Stimulated activated CD4-positive, alpha-beta T cell treated with anti-CD3 and anti-CD28 coated beads, Interleukin-2, amount 100 ng/mL, for 24 hours (primary cell): ENCODE measurements around the gene CMSS1.

Experiments
- DNase-seq, 2 donors: peaks; one replicate each; pipeline ENCODE4 v3.0.0-alpha.2; 2020

The CMSS1 gene

DNA sequence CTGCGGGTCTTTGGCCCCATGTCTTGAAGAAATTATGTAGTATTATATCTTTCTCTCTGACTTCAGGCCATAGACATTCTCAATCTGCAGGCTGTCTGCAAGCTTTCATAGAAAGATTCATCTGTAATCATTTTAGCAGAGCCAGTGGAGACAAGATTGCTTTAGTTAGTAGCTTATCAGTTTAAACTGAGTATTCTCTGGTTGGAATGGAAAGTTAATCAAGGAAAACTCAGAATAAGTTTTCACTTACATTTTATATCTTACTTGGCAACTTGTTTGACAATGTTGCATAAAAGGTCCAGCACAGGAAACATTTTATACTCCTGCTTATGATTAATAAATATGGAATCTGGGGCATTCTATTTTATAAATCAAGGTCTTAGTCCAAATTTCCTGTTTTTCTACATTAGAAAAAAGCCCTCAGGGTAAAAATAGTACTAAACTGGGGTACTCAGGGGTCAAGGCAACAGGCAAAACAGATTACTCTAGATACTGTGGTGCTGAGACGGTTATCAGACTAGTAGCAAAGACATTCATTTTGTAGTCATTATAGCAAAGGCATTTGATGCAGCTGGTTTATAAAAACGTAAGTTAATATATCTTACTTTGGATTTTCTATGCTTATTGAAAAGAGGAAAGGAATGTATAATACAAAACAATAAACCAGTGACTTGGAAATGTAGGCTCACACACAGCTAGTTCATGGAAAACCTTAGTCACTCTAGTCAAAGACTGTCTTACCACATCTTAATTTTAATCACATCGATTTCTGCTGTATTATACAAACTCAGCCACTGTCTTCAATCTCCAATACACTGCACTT lies 341.9 kb downstream of the CMSS1 start:
- no peak for DNase-seq

- DNase-seq: no peak
Observed at GRCh38 chr3:100160521-100160920, 342.9 kb downstream of the CMSS1 start.

GRCh38 chr3:100163787-100164186 lies 346.1 kb downstream of the CMSS1 start:
- no peak for DNase-seq

DNA sequence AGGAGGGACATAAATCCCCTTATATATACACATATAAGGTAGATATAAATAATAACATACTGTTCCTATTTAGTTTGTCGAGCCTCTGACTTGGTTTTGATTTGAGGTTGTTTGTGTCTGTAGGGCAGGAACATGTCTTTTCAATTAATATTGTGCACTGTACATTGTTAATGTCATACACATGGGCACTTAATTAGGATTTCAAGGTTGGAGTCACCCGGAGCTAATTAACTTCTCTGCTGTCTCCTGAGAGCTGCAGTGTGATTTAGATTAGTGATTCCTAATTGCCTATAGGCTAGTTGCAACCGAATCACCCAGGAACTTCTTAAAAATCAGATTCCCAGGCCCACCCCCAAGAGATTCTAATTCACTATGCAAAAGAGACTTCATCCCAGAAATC lies 347.1 kb downstream of the CMSS1 start:
- no peak for DNase-seq

DNA sequence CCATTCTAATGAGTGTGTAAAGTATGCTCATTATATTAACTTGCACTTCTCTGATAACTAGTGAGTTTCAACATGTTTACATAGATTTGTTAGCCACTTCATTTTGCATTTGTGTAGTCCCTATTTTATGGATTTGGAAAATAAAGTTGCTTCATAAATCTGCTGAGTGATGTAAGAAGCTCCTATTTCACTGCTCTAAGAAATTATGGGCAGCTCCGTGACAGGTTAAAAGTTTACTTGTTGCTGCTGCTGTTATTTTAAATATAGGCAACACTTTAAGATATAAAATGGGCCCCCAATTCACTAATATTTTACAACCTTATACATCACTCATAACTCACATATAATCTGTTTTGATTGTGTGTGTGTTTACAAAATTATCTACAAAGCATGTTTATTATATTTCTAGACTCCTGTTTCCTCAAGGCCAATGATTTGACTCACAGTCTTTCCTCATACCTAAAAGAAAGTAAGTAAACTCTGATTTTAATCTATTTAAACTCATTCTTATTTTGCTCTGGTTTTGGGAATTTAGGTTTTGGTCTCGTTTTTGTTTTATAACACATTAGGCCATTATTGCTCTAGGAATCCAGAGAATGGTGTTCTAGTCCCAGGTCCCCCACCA lies 348.4 kb downstream of the CMSS1 start:
- DNase-seq: no peak

- no peak for DNase-seq
Observed at GRCh38 chr3:100169201-100169920, 351.7 kb downstream of the CMSS1 start.

DNA sequence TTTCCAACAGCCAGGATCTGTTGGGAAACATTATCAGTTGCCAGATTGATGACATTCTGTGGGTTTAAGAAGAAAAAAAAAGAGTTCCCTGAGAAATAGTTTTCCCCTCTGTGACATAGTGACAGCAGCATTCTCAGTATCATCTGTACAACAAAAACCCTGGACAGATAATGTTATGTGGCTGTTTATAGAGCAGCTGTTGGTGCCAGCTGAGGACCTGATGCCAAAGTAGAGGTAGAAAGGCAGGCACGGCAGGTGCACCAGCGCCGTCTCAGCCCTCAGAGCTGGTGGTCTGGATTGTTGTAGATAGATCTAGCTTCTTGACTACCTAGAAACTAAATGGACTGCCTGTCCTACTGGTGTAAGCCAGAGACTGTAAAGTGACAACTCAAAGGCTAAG lies 352.8 kb downstream of the CMSS1 start:
- DNase-seq: no peak

- no peak for DNase-seq
Observed at GRCh38 chr3:100171211-100171914, 353.7 kb downstream of the CMSS1 start.

- DNase-seq: no peak
Observed at GRCh38 chr3:100173961-100174360, 356.3 kb downstream of the CMSS1 start.

GRCh38 chr3:100175637-100176280 lies 358.1 kb downstream of the CMSS1 start:
- DNase-seq: no peak

DNA sequence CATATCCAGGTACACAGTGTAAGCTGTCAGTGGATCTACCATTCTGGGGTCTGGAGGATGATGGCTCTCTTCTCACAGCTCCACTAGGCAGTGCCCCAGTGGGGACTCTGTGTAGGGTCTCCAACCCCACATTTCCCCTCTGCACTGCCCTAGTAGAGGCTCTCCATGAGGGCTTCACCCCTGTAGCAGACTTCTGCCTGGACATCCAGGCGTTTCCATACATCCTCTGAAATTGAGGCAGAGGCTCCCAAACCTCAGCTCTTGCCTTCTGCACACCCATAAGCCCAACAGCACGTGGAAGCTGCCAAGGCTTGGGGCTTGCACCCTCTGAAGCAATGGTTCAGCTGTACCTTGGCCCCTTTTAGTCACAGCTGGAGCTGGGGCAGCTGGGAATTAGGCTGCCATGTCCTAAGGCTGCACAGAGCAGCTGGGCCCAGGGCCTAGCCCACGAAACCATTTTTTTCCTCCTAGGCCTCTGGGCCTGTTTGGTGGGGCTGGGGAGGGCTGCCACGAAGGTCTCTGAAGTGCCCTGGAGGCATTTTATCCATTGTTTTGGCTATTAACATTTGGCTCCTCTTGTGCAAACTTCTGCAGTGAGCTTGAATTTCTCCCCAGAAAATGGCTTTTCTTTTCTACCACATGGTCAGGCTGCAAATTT lies 362.2 kb downstream of the CMSS1 start:
- no peak for DNase-seq

DNA sequence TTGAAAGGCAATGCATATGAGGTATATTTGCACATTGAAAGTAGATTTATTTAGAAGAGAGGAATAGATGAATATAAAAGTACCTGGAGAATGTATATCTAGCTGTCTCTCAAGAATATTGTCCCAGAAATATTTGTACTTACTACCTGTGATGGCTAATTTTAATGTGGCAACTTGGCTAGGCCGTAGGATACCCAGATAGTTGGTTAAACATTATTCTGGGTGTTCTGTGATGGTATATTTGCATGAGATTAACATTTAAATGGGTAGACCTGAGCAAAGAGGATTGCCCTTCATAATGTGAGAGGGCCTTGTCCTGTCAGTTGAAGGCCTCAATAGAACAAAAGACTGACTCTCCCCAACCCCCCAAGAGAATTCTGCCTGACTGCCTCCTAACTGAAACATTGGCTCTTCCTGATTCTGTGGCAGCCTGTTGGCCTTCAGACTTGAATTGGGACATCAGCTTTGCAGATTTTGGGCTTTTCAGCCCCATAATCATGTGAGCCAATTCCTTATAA lies 366.0 kb downstream of the CMSS1 start:
- no peak for DNase-seq

DNA sequence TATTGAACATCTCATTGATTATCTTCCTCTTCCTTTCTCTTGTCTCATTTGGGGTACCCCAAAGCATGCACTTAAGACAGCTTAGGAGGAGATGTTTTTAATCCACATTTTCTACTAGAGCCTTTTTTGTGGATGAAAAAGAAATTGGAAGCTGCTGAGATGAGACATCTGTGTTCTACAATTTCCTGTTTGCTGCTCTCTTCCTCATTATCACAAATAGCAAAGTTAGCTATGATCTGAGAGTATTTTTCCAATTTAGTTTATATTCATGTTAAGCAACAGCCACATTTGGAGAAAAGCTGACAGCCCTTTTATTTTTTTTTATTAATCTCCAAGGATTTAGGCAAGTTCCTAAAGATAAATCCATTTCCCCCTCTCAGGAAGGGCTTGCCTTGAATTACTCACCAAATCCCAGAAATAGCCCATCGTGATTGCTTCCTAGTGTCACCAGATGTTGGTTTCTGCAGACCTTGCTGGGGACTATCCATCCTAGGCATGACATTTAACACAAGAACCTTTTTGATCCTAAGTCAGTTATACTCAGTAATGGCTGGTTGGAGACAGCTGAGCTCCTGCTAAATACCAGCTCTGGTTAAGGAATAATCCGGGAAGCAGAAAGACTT lies 367.4 kb downstream of the CMSS1 start:
- DNase-seq: no peak

DNA sequence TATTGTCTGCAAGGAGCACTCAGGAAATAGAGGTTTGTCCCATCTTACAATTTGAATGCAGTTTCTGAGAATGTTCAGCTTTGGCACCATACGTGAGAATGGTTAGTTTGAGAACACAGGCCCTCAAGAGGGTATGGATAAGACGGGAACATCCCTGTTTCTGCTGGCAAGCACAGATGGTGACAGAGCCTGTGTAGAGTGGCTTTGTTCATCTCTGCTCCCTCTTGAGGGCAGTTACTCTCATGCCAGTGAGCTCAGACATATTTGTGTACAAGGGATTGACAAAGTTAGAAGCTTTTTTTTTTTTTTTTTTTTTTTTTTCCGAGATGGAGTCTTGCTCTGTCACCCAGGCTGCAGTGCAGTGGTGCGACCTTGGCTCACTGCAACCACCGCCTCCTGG lies 368.2 kb downstream of the CMSS1 start:
- no peak for DNase-seq

GRCh38 chr3:100189444-100189964 lies 371.8 kb downstream of the CMSS1 start:
- no peak for DNase-seq

DNA sequence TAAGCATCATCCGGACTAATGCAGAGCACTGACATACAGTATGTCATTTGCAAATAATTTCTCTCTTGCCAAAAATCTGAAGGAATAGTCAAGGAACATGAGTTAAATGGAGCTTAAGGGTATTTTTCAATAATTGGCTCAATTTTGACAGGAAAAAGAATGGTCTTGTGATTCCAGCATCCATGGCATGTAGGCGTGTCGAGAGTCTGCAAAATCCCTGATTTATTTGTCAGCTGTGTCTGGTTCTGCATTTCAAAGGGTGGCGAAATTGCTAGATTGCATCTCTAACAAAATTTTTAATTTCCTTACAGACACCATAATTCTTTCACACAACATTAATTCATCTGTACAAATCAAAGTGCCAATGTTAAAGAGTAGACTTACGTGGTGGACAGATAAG lies 377.7 kb downstream of the CMSS1 start:
- no peak for DNase-seq

GRCh38 chr3:100197876-100198275 lies 380.2 kb downstream of the CMSS1 start:
- DNase-seq: no peak

DNA sequence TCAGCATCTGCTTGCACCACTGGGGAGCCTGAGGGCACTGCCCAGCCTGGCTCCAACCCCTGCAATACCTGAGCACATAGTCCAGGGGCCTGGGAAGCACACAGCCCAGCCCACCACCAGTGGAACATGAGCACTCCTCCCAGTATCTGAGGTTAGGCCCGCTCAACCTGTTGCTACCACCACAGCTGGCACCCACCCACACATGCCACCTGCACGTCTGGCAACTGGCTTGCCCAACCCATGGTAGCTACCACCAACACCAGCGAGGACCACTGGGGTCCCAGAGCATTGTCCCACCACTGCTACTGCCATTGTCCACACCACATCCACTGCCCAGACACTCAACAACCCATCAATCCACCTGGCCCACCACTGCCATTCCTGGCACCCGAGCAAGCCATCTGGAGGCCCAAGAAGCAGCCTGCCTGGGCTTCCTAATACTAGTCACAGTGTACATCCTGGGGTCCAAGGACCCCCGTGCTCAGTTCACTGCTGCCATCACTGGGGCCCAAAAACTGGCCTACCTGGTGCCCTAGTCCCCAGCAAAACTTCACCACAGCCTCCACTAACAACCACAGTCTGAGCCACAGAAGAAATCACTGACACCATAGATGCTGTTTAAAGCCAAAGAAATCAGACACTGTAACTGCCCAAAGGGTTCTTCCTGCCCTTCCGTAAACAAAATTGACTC lies 381.1 kb downstream of the CMSS1 start:
- DNase-seq: no peak

DNA sequence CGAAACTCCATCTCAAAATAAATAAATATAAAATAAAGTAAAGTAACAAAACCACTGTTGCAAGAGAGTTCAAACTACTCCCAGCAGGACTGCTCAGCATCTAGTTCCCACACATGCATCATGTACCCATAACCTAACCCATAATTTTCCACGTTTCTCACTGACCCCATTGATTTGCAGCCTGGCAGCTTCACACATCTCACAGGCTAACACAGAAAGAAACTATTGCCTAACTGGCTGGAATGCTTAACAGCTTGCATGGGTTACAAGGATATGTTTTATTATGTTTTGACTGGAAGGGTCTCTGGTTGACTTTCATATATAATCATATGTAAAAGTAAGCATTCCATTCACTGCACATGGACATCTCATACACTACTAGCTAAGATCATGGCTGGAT lies 387.5 kb downstream of the CMSS1 start:
- DNase-seq: no peak

DNA sequence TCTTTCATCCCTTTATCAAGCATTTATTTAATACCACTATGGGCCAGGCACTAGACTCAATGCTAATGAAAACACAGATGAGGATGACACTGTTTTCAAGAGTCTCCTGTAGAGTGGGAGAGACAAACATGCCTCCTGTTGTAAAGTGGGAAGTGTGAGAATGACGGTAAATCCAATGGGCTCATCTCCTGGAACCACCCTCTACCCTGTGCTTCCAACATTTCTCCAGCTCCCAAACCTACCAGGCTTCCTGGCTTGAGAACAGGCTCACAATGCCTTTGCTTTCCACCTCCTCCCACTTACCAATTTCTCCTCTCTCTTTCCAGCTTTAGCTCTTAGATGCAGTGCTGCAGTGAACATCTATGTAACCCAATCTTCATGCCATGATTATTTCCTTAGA lies 389.0 kb downstream of the CMSS1 start:
- no peak for DNase-seq

DNA sequence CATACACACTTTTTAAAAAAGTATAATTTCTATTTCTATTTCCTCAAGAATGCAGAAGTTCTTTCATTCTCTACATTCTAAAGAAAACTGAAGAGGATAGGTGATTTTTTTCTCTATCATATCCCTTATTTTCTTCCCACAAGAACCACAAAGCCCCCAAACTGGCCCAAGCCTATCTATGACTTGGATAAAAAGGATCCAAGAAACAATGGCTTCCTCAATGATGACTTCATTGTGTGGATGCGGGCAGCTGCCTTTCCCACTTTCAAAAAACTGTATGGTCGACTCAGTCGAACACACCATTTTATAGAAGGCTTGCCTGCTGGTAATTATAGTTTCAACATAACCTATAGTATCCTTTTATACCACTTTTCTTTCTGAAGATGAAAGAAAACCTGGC lies 390.2 kb downstream of the CMSS1 start:
- no peak for DNase-seq
